Smooth muscle cell (in vitro differentiated cells): Measurements from ENCODE around the gene AMFR. TPM values are rescaled to one million over a fixed set of nuclear protein-coding genes. Genes with fewer than 3 reads are reported as not detected.

Source experiments
- DNase-seq: peaks from one replicate; lab custom pipeline; 2025; ENCODE audit not compliant: unreplicated experiment; lab: John Stamatoyannopoulos, UW
- H2AFZ ChIP-seq: fragments of 200-600 bp; sonication (generic); 2 replicates; pipeline ENCODE4 v1.6.0; 2016; ENCODE audit warnings: antibody characterized with exemption, low read depth, mild to moderate bottlenecking
- H3F3A ChIP-seq: fragments of 200-600 bp; sonication (generic); 2 replicates; pipeline ENCODE4 v1.6.0; 2017; ENCODE audit warnings: antibody characterized with exemption, low read depth
- H3K27ac ChIP-seq: fragments of 200-600 bp; sonication (generic); 2 replicates; pipeline ENCODE4 v1.5.1; 2016; ENCODE audit warnings: low read depth, mild to moderate bottlenecking
- H3K27me3 ChIP-seq: fragments of 200-600 bp; sonication (generic); 2 replicates; pipeline ENCODE4 v1.6.1; 2016; ENCODE audit warnings: low read depth, mild to moderate bottlenecking
- H3K36me3 ChIP-seq: fragments of 200-600 bp; sonication (generic); 2 replicates; pipeline ENCODE4 v1.5.1; 2016; ENCODE audit warnings: low read depth
- H3K4me1 ChIP-seq: fragments of 200-600 bp; sonication (generic); 2 replicates; pipeline ENCODE4 v1.5.1; 2016; ENCODE audit warnings: low read depth
- H3K4me2 ChIP-seq: fragments of 200-600 bp; sonication (generic); 2 replicates; pipeline ENCODE4 v1.6.0; 2016; ENCODE audit warnings: mild to moderate bottlenecking
- H3K4me3 ChIP-seq: fragments of 200-600 bp; sonication (generic); 2 replicates; pipeline ENCODE4 v1.5.1; 2016; ENCODE audit warnings: mild to moderate bottlenecking
- H3K79me2 ChIP-seq: fragments of 200-600 bp; sonication (generic); 2 replicates; pipeline ENCODE4 v1.6.0; 2016; ENCODE audit warnings: low read depth, mild to moderate bottlenecking
- H3K9ac ChIP-seq: fragments of 200-600 bp; sonication (generic); 2 replicates; pipeline ENCODE4 v1.6.0; 2016; ENCODE audit warnings: low read depth
- H3K9me3 ChIP-seq: fragments of 200-600 bp; sonication (generic); replicated peaks from 2 replicates; pipeline ENCODE4 v1.5.1; 2016; ENCODE audit warnings: low read depth
- H4K20me1 ChIP-seq: fragments of 200-600 bp; sonication (generic); 2 replicates; pipeline ENCODE4 v1.6.0; 2016; ENCODE audit warnings: low read depth
- CTCF ChIP-seq: fragments of 200-600 bp; sonication (generic); IDR thresholded peaks from 2 replicates; pipeline ENCODE4 v1.5.1; 2017; ENCODE audit warnings: borderline replicate concordance, mild to moderate bottlenecking, antibody characterized with exemption; ENCODE audit not compliant: insufficient read depth, poor library complexity, severe bottlenecking
- WGBS: methylation state at CpG from one replicate; pipeline ENCODE4 v1.1.7; 2016; ENCODE audit warnings: low lambda C conversion rate; 5-methylcytosine and 5-hydroxymethylcytosine counted together
- polyA plus RNA-seq: library from polyadenylated mRNA; unstranded; fragments of >200 nt; fragmentation: Nextera tagmentation; extraction: Ambion mirVana; gene quantifications from 2 replicates; pipeline ENCODE4 v1.2.1, GENCODE V29; 2016
- total RNA-seq: library from RNA; depleted of rRNA; stranded (reverse); fragments of >200 nt; gene quantifications from 2 replicates; pipeline ENCODE4 v1.2.3, GENCODE V29; 2014

The AMFR gene
- total and polyA plus RNA-seq, 2 experiments from 2014 or later = 45.2 to 76.6 TPM

- 97% methylated on average over 6 of the region's 6 CpGs for WGBS
These were observed 106.0 kb downstream of the AMFR start for GRCh38 chr16:56319376-56319775.

GRCh38 chr16:56318827-56319140, 106.6 kb downstream of the AMFR start:
- H4K20me1 ChIP-seq = no peaks in the 10 kb centered on the region
- no peak overlapping the region for H3K9ac ChIP-seq
- no peak overlapping the region for H3K4me3 ChIP-seq
- no peaks in the 10 kb centered on the region for H3K79me2 ChIP-seq
- no peak overlapping the region for H3K27ac ChIP-seq
- H3K4me2 ChIP-seq = no peak overlapping the region
- no peaks in the 10 kb centered on the region for H3K27me3 ChIP-seq
- H3K9me3 ChIP-seq = no peaks in the 10 kb centered on the region
- H3K4me1 ChIP-seq = peaks cover 4% of the 10 kb centered on the region
- DNase-seq = no peak
- H2AFZ ChIP-seq = no peak overlapping the region
- WGBS = 72% methylated on average over 1 of the region's 1 CpG
- H3F3A ChIP-seq = no peaks in the 10 kb centered on the region
- H3K36me3 ChIP-seq = no peaks in the 10 kb centered on the region
- no peak for TF ChIP-seq CTCF

More at GRCh38 chr16:56319376-56319775, 106.0 kb downstream of the AMFR start:
- Histone ChIP-seq H2AFZ (no peak overlapping the region), H3K9me3 (no peaks in the 10 kb centered on the region), H3F3A (no peaks in the 10 kb centered on the region), H3K4me3 (no peak overlapping the region), H3K4me1 (peaks cover 4% of the 10 kb centered on the region), H3K9ac (no peak overlapping the region), H3K36me3 (no peaks in the 10 kb centered on the region), H3K79me2 (no peaks in the 10 kb centered on the region), H3K27ac (no peak overlapping the region), H4K20me1 (no peaks in the 10 kb centered on the region), H3K27me3 (no peaks in the 10 kb centered on the region), H3K4me2 (no peak overlapping the region)
- no peak for TF ChIP-seq CTCF
- no peak for DNase-seq

- 18% methylated on average over 27 of the region's 28 CpGs for WGBS
- H3K9ac ChIP-seq = no peak overlapping the region
- no peaks in the 10 kb centered on the region for H3K36me3 ChIP-seq
- peak overlapping the region; percentile 96 for H2AFZ ChIP-seq
- no peak overlapping the region for H3K27ac ChIP-seq
- DNase-seq = peak; percentile 75
- peaks cover 4% of the 10 kb centered on the region for H3K4me1 ChIP-seq
- no peaks in the 10 kb centered on the region for H3K79me2 ChIP-seq
- no peaks in the 10 kb centered on the region for H3K9me3 ChIP-seq
- no peaks in the 10 kb centered on the region for H4K20me1 ChIP-seq
- H3K27me3 ChIP-seq = no peaks in the 10 kb centered on the region
- H3F3A ChIP-seq = no peaks in the 10 kb centered on the region
- TF ChIP-seq CTCF = peak; percentile 78
- peak overlapping the region; percentile 38 for H3K4me3 ChIP-seq
- H3K4me2 ChIP-seq = peak overlapping the region; percentile 91
These were observed 107.1 kb downstream of the AMFR start for GRCh38 chr16:56317998-56318826.

- DNase-seq = no peak
- no peak overlapping the region for H2AFZ ChIP-seq
- no peak overlapping the region for H3K4me3 ChIP-seq
- 93% methylated on average over 7 of the region's 7 CpGs for WGBS
- H3K9ac ChIP-seq = no peak overlapping the region
- no peaks in the 10 kb centered on the region for H3K27me3 ChIP-seq
- no peaks in the 10 kb centered on the region for H3K36me3 ChIP-seq
- no peaks in the 10 kb centered on the region for H3K9me3 ChIP-seq
- no peaks in the 10 kb centered on the region for H4K20me1 ChIP-seq
- H3K4me2 ChIP-seq = no peak overlapping the region
- TF ChIP-seq CTCF = no peak
- H3K79me2 ChIP-seq = no peaks in the 10 kb centered on the region
- peaks cover 4% of the 10 kb centered on the region for H3K4me1 ChIP-seq
- no peaks in the 10 kb centered on the region for H3F3A ChIP-seq
- H3K27ac ChIP-seq = no peak overlapping the region
These were observed 108.8 kb downstream of the AMFR start for GRCh38 chr16:56316545-56316944.
